Mammary epithelial cell (primary cell): ENCODE measurements around the gene APOBEC3C.

Experiments used
- EZH2 ChIP-seq: IDR thresholded peaks from 2 replicates; pipeline ENCODE4 v1.6.1; 2012; ENCODE audit warnings: low read length, inconsistent platforms, borderline replicate concordance
- TF ChIP-seq, protein P1 (sequence below), 2 donors: IDR thresholded peaks in 1 of 2; conservative IDR thresholded peaks in 1 of 2; 2 replicates each; pipeline ENCODE4 v1.5.1; 2011 to 2012; ENCODE audit warnings: inconsistent platforms in 2 of 2, low read length in 2 of 2, mild to moderate bottlenecking in 2 of 2, control low read depth in 1 of 2, low read depth in 1 of 2; ENCODE audit not compliant: insufficient read depth in 1 of 2; ENCODE audit errors: extremely low read depth in 1 of 2

DNA sequence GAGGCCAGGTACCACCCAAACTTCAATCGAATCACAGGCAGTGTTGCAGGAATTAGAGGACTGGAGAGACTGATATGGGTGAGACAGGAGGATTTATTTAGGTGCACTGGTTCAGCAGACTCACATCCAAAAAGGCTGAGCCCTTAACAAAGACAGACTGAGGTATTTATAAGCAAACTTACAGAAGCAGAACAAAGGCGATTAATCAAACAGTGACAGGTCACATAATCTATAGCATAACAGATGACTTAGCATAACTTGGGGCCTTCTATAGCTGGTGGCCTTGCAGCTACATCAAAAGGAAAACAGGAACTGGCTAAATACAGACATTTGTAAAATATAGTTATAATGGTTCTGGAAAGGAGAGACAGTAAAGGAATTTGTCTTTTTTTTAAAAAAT, 29.8 kb upstream of the APOBEC3C start:
- TF ChIP-seq, protein P1, sequence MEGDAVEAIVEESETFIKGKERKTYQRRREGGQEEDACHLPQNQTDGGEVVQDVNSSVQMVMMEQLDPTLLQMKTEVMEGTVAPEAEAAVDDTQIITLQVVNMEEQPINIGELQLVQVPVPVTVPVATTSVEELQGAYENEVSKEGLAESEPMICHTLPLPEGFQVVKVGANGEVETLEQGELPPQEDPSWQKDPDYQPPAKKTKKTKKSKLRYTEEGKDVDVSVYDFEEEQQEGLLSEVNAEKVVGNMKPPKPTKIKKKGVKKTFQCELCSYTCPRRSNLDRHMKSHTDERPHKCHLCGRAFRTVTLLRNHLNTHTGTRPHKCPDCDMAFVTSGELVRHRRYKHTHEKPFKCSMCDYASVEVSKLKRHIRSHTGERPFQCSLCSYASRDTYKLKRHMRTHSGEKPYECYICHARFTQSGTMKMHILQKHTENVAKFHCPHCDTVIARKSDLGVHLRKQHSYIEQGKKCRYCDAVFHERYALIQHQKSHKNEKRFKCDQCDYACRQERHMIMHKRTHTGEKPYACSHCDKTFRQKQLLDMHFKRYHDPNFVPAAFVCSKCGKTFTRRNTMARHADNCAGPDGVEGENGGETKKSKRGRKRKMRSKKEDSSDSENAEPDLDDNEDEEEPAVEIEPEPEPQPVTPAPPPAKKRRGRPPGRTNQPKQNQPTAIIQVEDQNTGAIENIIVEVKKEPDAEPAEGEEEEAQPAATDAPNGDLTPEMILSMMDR (conservative IDR thresholded peaks at IDR 0.05 in 1 of 2, IDR thresholded peaks at IDR 0.05 in 1 of 2; ENCODE audit: extremely low read depth in 1 of 2, insufficient read depth in 1 of 2, low read depth in 1 of 2, low read length in 2 of 2) = no peak
- no peak for TF ChIP-seq EZH2
